CD4-positive, alpha-beta T cell treated with Interleukin-6 at 100 ng/mL for 8 hours (primary cell): ENCODE data around the gene TTLL9.

ENCODE experiments used
- DNase-seq: peaks from one replicate; pipeline ENCODE4 v3.0.0-alpha.2; 2020; ENCODE audit warnings: mixed read lengths, low spot score

The TTLL9 gene

GRCh38 chr20:31837896-31838397 lies 32.5 kb upstream of the TTLL9 start:
- DNase-seq, result no peak

GRCh38 chr20:31838646-31839292 lies 31.7 kb upstream of the TTLL9 start:
- DNase-seq, result no peak

GRCh38 chr20:31839782-31840487 lies 30.5 kb upstream of the TTLL9 start:
- no peak for DNase-seq

- DNase-seq, result no peak
These were observed 29.3 kb upstream of the TTLL9 start for GRCh38 chr20:31840906-31841816.

GRCh38 chr20:31841928-31842327 lies 28.5 kb upstream of the TTLL9 start:
- DNase-seq, result no peak

- no peak for DNase-seq
These were observed 27.8 kb upstream of the TTLL9 start for GRCh38 chr20:31842471-31843157.

GRCh38 chr20:31843288-31843687 lies 27.1 kb upstream of the TTLL9 start:
- no peak for DNase-seq

- DNase-seq, result no peak
These were observed 26.6 kb upstream of the TTLL9 start for GRCh38 chr20:31843881-31844280.

GRCh38 chr20:31844737-31845299 lies 25.6 kb upstream of the TTLL9 start:
- no peak for DNase-seq

- DNase-seq, result no peak
These were observed 25.1 kb upstream of the TTLL9 start, which contains the start of gene FOXS1 for GRCh38 chr20:31845300-31845863. Gene FOXS1, minus strand, starts transcription at chr20:31845604. Its CDS starts 62 bp downstream, at chr20:31845542.

GRCh38 chr20:31846793-31847138 lies 23.7 kb upstream of the TTLL9 start:
- no peak for DNase-seq

GRCh38 chr20:31848088-31848999 lies 22.1 kb upstream of the TTLL9 start:
- no peak for DNase-seq

- DNase-seq, result no peak
These were observed 21.0 kb upstream of the TTLL9 start for GRCh38 chr20:31849306-31849930.

- no peak for DNase-seq
These were observed 19.0 kb upstream of the TTLL9 start for GRCh38 chr20:31851240-31851955.

- DNase-seq, result no peak
These were observed 17.0 kb upstream of the TTLL9 start for GRCh38 chr20:31853481-31853880.

GRCh38 chr20:31856516-31856915 lies 13.9 kb upstream of the TTLL9 start:
- no peak for DNase-seq

- no peak for DNase-seq
These were observed 12.3 kb upstream of the TTLL9 start for GRCh38 chr20:31857861-31858759.

- no peak for DNase-seq
These were observed 11.7 kb upstream of the TTLL9 start for GRCh38 chr20:31858760-31859083.
